PFSK-1 (cell line): Measurements from ENCODE around the gene LYPLAL1.

ENCODE experiments used
- POLR2AphosphoS5 ChIP-seq: IDR thresholded peaks from 2 replicates; pipeline ENCODE4 v1.6.1; 2012; ENCODE audit warnings: low read depth, mild to moderate bottlenecking, control low read depth, low read length, moderate library complexity
- SIN3A ChIP-seq: IDR thresholded peaks from 2 replicates; pipeline ENCODE4 v1.6.1; 2012; ENCODE audit warnings: mild to moderate bottlenecking, low read length, moderate library complexity, borderline replicate concordance; ENCODE audit not compliant: insufficient read depth
- TAF1 ChIP-seq: IDR thresholded peaks from 2 replicates; pipeline ENCODE4 v1.6.1; 2012; ENCODE audit warnings: low read length, control low read depth, borderline replicate concordance; ENCODE audit not compliant: insufficient read depth

DNA sequence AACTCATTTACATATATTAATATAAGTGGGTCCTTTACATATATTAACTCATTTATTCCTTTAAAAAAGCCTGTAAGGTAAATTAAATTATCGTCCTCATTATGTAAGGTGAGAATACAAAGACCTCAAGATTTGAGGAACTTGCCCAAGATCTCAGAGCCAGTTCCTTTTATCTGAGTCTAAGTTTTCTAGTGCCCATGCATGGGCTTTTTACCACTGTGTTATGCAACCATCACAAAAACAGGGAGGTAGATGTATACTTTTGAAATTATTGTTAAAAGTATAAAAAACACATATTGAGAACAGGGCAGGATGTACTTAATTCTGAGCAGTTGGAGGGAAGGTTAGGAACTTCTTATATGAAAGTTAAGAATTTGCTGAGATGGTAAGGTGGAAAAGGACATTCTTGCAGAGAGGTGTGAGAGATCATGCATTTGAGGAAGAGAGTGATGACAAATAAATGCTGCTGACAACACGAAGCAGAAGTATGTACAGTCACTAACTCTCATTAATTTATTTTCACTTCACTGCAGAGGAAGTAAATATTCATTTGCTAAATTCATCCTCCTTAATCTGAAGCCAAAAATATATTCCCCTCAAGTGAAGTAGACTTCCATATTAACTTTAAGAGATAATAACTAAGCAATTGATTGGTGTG lies 28.9 kb upstream of the LYPLAL1 start:
- TF ChIP-seq TAF1 (no peak), POLR2AphosphoS5 (no peak), SIN3A (no peak)
